ENCODE results near the gene PLAGL2.

PLAGL2 gene

DNA sequence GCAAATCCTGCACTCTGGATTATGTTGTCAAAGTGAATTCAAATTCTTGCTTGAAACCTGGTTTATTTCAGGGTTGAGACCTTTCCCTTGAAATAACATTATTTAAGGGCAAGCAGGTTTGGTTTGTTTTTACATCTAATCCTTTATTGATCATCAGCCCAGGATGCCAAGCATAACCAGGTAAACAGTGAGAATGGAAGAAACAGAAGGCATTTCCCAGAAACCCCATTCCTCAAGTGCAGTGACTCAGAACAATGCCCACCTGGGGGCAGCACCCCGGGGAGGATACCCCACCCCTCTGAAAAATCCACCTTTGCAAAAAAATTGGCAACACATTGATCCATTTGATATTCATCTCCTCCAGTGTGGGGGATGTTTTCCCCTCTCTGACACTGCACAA is 32.7 kb upstream of the PLAGL2 start:
- TF ChIP-seq, protein P1, sequence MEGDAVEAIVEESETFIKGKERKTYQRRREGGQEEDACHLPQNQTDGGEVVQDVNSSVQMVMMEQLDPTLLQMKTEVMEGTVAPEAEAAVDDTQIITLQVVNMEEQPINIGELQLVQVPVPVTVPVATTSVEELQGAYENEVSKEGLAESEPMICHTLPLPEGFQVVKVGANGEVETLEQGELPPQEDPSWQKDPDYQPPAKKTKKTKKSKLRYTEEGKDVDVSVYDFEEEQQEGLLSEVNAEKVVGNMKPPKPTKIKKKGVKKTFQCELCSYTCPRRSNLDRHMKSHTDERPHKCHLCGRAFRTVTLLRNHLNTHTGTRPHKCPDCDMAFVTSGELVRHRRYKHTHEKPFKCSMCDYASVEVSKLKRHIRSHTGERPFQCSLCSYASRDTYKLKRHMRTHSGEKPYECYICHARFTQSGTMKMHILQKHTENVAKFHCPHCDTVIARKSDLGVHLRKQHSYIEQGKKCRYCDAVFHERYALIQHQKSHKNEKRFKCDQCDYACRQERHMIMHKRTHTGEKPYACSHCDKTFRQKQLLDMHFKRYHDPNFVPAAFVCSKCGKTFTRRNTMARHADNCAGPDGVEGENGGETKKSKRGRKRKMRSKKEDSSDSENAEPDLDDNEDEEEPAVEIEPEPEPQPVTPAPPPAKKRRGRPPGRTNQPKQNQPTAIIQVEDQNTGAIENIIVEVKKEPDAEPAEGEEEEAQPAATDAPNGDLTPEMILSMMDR (IDR thresholded peaks at IDR 0.05), result no peak
- H3K9ac ChIP-seq, result no peak overlapping the region
- no peaks in the 10 kb centered on the region for H3K9me3 ChIP-seq (ENCODE audit: control insufficient read depth, low read length)
- no peak overlapping the region for H2AFZ ChIP-seq
- no peak overlapping the region for H3K4me3 ChIP-seq (ENCODE audit: low read depth, low read length)
- H3K79me2 ChIP-seq, result no peaks in the 10 kb centered on the region
- H3K4me1 ChIP-seq, result peaks cover 30% of the 10 kb centered on the region
- H3K27ac ChIP-seq, result no peak overlapping the region
- no peaks in the 10 kb centered on the region for H3K27me3 ChIP-seq (ENCODE audit: control insufficient read depth, insufficient read depth, low read length)
- H3K36me3 ChIP-seq (ENCODE audit: control insufficient read depth, insufficient read depth, low read length), result no peaks in the 10 kb centered on the region
- no peak overlapping the region for H3K4me2 ChIP-seq (ENCODE audit: low read length)

DNA sequence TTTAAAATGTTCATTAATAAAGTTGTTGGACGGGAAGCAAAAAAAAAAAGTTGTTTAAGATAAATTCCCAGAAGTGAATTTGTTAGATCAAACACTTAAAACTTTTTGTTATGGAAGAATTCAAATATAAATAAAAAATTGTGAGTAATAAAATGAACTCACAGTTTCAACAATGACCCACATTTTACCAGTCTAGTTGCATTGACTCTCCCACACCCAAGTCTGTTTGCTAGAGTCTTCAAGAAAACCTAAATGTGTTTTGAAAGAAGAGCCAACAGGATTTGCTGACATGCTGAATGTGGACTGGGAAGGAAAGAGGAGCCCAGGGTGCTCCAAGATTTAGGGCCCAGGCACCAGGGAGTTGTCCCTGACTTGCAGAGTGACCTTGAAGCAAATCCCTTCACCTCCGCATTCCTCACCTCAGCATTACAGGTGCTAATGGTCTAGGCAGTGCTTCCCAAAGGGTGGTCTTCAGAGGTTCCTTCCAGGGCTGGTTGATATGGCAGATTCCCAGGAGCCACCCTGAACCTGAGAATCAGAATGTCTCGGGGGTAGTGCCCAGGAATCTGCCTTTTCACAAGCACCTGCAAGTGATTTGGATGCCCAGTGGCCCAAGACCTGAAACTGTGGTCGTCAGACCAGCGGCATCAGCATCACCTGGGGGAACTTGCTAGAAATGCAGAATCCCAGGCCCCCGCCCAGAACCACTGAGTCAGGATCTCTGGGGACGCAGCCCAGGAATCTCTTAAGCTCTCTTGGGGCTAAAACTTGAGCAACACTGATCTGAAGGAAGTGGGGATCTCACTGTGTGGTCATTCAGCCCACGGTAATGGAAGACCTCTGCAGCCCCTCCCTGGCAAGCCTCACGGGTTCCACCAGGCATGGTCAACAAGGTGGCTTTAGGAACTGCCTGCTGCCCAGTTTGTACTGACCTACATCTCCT is 31.2 kb upstream of the PLAGL2 start:
- no peaks in the 10 kb centered on the region for H3K36me3 ChIP-seq (ENCODE audit: control insufficient read depth, insufficient read depth, low read length)
- H3K4me1 ChIP-seq, result peaks cover 30% of the 10 kb centered on the region
- H3K9me3 ChIP-seq (ENCODE audit: control insufficient read depth, low read length), result no peaks in the 10 kb centered on the region
- no peak overlapping the region for H3K4me2 ChIP-seq (ENCODE audit: low read length)
- no peak overlapping the region for H3K4me3 ChIP-seq (ENCODE audit: low read depth, low read length)
- H3K9ac ChIP-seq, result no peak overlapping the region
- TF ChIP-seq, protein P1 (IDR thresholded peaks at IDR 0.05), result no peak
- H3K27ac ChIP-seq, result no peak overlapping the region
- no peaks in the 10 kb centered on the region for H3K27me3 ChIP-seq (ENCODE audit: control insufficient read depth, insufficient read depth, low read length)
- no peaks in the 10 kb centered on the region for H3K79me2 ChIP-seq
- no peak overlapping the region for H2AFZ ChIP-seq

DNA sequence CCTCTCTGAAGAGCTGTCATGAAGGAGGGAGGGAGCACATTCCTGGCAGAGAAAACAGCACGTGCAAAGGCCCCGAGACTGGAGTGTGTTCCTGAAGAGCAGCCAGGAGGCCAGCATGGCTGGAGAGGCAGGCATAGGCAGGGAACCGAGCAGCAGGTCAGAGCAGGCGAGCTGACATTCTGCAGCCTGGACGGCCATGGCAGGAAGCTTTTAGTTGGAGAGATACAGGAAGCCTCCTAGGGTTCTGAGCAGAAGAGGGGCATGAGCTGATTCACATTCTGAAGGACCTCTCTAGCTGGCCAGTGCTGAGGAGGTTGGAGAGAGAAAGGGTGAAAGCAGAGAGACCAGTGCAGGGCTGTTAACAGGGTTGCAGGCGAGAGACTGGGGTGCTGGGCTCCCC is 29.9 kb upstream of the PLAGL2 start:
- Histone ChIP-seq H3K79me2 (no peaks in the 10 kb centered on the region), H2AFZ (no peak overlapping the region), H3K4me3 (ENCODE audit: low read depth, low read length) (no peak overlapping the region), H3K27ac (no peak overlapping the region), H3K9ac (no peak overlapping the region), H3K4me2 (ENCODE audit: low read length) (no peak overlapping the region), H3K4me1 (peaks cover 34% of the 10 kb centered on the region), H3K27me3 (ENCODE audit: control insufficient read depth, insufficient read depth, low read length) (no peaks in the 10 kb centered on the region), H3K36me3 (ENCODE audit: control insufficient read depth, insufficient read depth, low read length) (no peaks in the 10 kb centered on the region), H3K9me3 (ENCODE audit: control insufficient read depth, low read length) (no peaks in the 10 kb centered on the region)
- TF ChIP-seq, protein P1 (IDR thresholded peaks at IDR 0.05), result no peak

DNA sequence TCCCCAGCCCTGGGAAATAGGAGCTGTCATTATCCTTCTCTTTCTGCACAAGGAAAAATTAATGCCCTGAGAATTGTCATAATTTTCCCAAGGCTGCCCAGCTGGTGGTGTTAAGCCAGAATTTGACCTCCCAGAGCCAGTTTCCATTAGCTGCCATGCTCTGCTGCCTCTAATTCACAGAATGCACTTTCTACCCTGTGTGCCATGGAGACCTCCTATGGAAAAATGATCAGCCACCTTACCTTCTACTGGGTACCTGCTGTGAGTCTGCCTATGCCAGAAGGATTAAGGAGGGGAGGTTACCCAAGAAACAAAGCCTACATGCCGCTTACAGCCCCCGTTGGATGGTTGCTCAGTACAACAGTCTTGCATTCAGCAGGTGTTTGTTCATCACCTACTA is 29.3 kb upstream of the PLAGL2 start:
- H3K4me3 ChIP-seq (ENCODE audit: low read depth, low read length), result no peak overlapping the region
- no peaks in the 10 kb centered on the region for H3K79me2 ChIP-seq
- no peaks in the 10 kb centered on the region for H3K27me3 ChIP-seq (ENCODE audit: control insufficient read depth, insufficient read depth, low read length)
- H3K9me3 ChIP-seq (ENCODE audit: control insufficient read depth, low read length), result no peaks in the 10 kb centered on the region
- H3K9ac ChIP-seq, result no peak overlapping the region
- no peak overlapping the region for H2AFZ ChIP-seq
- H3K36me3 ChIP-seq (ENCODE audit: control insufficient read depth, insufficient read depth, low read length), result no peaks in the 10 kb centered on the region
- H3K4me2 ChIP-seq (ENCODE audit: low read length), result no peak overlapping the region
- H3K4me1 ChIP-seq, result peaks cover 40% of the 10 kb centered on the region
- H3K27ac ChIP-seq, result no peak overlapping the region
- TF ChIP-seq, protein P1 (IDR thresholded peaks at IDR 0.05), result no peak

Measured in parathyroid adenoma (tissue), 2 donors.